CD4-positive, alpha-beta T cell treated with Interleukin-1 beta for 1 hour (primary cell): Measurements from ENCODE around the gene PTPN1.
"Not testable (repeated sequence)": the region's sequence is repeated elsewhere in the genome, so short reads cannot be mapped to it uniquely, and the experiment has no call there.

ENCODE experiments used
- DNase-seq, 2 donors: peaks; one replicate each; pipeline ENCODE4 v3.0.0-alpha.2; 2020 to 2022

PTPN1 gene

GRCh38 chr20:50482396-50482981, 27.7 kb upstream of the PTPN1 start:
- DNase-seq: no peak

DNA sequence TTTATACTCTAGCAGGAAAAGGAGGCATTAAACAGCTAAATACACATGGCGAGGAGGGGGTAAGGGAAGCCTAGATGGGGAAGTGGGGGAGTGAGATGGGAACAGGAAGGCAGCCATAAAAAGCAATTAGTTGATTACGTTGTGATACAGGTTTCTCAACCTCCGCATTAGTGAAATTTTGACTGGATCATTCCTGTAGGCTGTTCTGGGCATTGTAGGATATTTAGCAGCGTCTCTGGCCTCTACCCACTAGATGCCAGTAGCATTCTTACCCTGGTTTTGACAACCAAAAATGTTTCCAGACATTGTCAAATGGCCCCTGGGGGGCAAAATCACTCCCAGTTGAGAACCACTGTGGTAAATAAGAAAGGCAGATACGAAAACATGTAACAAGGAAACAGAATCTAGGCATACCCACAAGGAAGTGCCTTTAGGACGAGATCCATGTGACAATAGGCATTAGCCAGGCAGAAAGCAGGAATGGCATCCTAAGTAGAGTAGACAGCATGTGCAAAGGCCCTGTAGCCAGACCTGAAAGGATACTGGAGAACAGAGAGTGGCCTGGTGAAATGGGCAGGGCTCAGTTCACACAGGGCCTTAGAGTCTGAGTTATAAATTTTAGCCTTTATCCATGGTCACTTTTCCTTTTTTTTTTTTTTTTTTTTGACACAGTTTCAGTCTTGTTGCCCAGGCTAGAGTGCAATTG, 25.8 kb upstream of the PTPN1 start:
- DNase-seq: no peak

DNA sequence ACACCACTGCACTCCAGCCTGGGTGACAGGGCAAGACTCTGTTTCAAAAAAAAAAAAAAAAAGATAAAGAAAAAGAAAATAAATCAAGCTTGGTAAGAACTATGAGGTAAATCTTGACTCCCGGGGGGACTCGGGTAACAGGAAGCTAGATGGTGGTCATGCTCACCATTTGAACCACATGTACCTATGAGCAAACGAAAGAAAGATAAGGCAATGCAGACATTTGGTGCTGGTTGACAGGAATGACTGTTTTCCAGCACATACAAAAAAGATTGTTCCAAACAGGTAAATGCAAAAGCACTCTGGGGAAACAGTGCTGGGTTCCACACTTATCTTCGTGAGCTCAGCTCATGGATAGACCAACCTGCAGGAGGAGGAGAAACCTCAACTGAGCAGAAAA, 22.8 kb upstream of the PTPN1 start:
- DNase-seq: no peak

DNA sequence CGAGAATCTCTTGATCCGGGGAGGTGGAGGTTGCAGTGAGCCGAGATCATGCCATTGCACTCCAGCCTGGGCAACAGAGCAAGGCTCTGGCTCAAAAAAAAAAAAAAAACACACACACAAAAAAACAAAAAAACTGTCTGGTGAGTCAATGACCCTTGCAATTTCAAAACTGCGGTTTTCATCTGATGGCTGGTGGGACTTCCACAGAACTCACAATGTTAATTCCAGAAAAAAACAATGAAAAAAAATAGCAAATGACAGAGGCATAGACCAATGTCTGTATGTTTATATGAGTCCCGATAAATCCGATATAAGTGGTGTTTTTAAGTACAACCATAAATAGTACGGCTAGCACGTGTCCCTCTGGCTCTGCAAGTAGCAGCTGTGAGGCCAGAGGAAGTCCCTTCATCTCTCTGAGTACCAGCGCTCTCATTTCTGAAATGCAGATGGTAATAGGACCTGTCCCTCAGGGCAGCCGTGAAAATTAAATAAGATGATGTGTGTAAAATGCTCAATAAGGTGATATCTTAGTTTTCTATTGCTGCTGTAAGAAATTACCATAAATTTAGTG, 21.9 kb upstream of the PTPN1 start:
- no peak for DNase-seq

GRCh38 chr20:50491168-50491567, 19.0 kb upstream of the PTPN1 start:
- DNase-seq: no peak

- no peak for DNase-seq
These were observed 18.1 kb upstream of the PTPN1 start for GRCh38 chr20:50491926-50492634.

DNA sequence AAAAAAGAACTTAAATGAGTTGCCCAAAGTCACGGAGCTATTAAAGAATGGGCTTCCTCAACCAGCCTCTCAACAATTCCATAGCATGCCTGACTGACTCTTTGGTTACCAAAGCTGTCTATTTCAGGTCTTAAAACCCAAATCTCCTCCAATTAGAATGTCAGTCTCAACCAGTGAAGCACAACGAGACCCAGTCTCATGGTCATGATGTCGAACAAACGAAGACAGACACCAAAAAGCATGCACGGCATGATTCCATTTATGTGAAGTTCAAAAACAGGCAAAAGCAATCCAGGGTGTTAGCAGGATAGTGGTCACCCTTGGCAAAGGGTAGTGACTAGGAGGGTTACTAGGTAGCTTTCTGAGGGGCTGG, 16.3 kb upstream of the PTPN1 start:
- DNase-seq: no peak

DNA sequence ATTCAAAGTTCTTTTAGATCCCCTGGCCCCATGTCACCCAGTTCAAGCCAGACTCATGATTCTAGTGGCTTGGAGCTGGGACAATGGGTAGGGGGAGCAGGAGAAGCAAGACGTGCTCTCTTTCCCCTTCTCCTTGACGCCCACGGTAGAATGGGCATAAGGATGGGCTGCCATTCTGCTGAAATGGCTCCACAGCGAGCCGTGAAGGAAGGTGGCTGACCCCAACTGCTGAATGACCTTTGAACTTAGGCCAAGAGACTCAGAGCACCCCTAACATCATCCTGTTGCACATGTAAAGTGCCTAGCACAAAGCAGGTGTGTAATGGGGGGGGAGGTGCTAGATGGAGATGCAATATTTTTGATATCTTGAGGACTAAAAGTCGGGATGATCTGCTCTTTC, 15.8 kb upstream of the PTPN1 start:
- DNase-seq: no peak

- DNase-seq: no peak
These were observed 13.3 kb upstream of the PTPN1 start for GRCh38 chr20:50496773-50497385.

DNA sequence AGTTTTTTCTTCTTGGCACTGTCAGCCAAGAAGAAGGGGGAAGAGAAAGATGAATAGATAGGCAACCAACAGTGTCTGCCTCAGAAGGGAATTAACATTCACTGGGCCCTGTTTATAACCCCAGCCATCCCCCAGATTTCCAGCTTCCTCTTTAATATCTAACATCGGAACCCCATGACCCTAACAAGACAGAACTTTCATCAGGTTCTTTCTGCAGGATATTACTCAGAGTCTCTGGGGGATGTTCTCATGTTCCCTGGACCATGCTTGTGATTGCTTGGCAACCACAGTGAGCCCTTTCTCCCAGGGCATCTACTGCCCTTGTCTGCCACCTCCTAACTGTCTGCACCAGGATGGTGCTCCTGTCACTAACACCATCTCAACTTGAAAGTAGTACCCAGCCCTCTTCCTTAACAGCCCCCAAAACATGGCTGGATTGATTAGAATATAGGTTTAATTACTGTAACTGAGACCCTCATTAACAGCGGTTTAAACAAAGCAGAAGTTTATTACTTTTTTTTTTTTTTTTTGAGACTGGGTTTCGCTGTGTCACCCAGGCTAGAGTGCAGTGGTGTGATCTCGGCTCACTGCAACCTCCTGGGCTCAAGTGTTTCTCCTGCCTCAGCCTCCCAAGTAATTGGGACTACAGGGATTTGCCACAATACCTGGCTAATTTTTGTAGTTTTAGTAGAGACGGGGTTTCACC, 12.0 kb upstream of the PTPN1 start:
- DNase-seq: peak in 1 of 2 donors; percentile 55

DNA sequence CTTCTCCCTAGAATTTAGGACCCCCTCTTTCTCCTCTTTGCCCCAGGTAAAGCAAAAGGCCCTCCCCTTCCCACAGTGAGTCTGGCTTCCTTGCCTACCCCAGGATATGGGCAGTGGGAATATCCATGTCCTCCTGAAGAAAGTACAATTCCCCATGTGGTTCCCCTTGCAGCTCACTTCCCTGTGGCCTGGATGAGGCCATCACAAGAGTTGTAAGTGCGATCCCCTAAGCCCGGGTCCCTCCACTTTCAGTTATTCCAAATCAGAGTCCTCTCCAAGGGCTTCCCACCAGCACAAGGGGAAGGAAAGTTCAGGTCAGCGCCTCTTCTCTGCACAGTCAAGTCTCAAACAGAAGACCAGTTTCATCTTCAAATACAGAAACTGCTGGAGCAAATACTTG, 10.2 kb upstream of the PTPN1 start:
- DNase-seq: no peak

- no peak for DNase-seq
These were observed 8.0 kb upstream of the PTPN1 start for GRCh38 chr20:50501972-50502745.

DNA sequence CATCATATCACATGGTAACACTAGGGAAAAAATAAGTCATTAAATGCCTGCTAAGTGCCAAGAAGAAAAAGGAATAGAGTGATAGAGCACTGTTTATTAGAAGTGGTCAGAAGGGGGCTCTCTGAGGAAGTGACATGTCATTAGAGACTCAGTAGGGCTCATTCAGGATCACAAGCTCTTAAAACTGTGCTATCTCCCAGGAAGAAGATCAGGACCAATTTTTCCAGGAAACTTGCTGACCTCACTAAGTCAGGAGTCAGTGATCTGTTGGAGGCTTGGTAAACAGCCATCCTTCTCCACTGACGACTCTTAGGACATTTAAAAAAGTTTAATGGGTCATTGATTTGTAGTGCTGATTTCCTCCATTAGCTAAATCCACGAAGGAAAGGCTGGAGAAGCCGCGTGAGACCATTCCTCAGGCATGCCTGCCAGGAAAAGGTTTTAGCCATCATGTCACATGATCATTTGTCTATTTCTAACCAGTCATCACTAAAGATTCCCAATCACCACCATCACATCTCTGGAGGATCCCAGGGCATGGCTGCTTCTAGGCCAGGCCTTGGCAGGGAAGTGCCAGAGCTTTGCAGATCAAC, 5.9 kb upstream of the PTPN1 start:
- peak in 1 of 2 donors; percentile 40 for DNase-seq

DNA sequence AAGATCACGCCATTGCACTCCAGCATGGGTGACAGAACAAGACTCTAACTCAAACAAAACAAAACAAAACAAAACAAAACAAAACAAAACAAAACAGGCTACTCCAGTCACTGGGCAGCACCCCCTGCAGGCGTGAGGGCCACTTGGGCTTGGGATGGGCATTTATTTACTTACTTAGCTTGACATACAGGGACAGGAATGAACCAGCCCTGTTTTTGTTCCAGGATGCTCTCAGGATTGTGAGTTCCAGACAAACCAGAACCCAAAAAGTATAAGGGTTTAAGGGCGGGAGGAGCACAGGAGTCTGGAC, 4.0 kb upstream of the PTPN1 start:
- no peak for DNase-seq

DNA sequence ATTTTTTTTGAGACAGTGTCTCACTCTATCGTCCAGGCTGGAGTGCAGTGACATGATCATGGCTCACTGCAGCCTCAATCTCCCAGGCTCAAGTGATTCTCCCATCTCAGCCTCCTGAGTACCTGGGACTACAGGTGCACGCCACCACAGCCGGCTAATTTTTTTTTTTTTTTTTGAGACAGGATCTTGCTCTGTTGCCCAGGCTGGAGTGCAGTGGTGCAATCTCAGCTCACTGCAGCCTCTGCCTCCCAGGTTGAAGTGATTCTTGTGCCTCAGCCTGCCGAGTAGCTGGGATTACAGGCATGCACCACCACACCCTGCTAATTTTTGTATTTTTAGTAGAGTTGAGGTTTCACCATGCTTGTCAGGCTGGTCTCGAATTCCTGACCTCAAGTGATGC, 2.4 kb upstream of the PTPN1 start:
- DNase-seq: not testable (repeated sequence)

GRCh38 chr20:50508171-50508755, 1.9 kb upstream of the PTPN1 start:
- no peak for DNase-seq

DNA sequence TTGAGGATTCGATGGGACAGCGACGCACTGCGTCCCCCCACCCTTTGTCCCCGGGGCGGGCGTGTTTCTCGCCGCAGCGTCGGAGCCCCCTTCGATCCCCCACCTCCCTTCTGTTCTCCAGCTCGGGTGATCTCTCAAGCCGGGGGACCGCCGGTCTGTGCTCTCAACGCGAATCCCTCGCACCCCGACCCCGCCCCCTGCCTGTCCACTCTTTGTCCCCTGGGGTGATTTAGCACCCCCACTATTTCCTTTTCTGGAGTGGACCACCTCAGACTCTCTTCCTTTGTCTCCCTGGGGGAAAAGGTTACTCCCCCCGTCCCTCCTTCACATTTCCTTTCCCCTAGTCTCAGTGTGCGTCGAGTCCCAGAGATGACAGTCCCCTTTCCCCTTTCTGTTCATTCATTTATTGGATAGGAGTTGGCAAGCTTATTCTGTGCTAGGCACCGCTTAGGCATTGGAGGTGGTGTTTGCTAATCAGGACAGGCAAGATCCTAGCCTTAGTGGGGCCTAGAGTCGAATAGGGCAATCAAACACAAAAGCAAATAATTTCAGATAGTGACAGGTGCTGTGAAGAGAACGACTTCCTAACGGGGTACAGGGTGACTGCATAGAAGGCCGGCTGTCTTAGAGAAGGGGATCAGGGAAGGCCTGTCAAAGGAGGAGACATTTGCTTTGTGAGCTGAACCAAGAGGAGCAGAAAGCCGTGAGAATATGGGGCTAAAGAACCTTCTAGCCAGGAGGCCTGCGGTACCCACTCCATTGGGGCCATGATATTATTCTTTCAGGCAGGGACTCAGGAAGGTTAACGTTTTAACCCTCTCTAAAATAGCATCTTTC, 741 bp downstream of the PTPN1 start:
- no peak for DNase-seq

DNA sequence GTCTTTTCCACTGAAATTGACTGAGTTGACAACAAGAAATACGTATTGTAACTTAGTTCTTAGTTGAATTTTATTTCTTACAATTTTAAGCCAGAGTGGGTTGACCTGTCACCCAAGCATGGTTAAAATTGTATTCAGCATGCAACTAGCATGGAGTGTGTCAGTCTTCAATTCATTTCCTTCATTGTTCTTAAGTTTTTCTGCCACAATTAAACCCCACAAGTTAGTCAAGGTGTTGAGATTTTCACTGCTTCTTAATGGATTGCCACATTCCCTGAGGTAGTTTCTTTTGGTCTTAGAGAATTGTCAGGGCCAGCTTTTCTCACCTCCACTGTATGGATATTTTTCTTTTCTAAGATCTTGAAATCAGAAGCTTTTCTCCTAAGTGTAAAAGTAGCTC, 2.1 kb downstream of the PTPN1 start:
- no peak for DNase-seq

DNA sequence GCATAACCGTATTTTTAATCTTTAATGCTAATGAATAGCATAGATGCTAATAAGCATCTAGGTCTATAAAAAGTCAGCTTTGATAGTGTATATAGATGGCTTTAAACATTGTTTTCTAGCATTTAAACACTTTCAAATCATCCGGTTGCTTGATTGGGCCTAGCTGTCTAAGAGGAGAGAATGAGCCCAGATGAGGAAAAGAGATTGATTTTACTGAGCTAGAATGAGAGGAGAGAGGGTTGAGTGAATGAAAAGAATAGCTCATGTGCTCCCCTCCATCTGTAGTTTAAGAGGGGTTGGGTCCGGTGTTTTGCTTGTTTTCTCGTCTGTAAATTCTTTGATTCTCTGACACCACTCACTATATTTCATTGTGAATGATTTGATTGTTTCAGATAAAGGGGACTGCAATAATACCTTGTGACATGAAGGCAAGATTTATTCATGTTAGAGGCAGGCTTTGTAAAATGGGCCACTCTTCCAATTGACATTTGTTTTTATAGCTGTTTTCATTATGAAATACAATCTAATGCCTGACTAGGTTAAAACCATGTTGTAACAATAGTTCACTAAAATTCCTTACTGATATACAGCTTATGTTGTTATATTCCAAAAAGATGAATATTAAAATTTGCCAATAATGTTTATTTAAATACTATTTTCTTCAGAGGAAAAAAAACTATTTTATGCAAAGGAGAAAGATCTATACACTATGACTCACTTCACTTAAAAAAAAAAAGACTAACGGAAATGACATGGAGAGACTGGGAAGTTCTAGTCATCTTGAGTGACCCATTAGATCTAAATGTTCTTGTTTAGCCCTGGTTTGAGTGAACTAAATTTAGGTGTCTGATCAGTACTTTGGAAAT, 3.2 kb downstream of the PTPN1 start:
- DNase-seq: no peak

DNA sequence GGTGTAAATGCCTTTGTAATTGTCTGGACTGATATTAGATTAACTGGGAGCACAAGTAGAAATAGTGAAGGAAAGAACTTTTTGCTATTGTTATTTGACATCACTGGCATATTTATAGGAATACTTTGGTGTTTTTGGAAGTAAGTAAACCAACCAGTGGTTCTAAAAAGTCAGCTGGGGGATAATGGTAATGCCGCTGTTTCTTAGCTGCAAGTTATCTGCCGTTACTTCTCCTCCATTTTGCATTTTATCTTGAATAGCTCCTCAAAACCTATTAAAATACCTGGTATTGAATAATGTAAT, 3.8 kb downstream of the PTPN1 start:
- no peak for DNase-seq
